ENCODE results near the gene PALD1. TPM values are rescaled to one million over a fixed set of nuclear protein-coding genes. Genes with fewer than 3 reads are reported as not detected.

Gene PALD1
- total RNA-seq, 1 donor from 2014 or later, result 9.6 TPM

DNA sequence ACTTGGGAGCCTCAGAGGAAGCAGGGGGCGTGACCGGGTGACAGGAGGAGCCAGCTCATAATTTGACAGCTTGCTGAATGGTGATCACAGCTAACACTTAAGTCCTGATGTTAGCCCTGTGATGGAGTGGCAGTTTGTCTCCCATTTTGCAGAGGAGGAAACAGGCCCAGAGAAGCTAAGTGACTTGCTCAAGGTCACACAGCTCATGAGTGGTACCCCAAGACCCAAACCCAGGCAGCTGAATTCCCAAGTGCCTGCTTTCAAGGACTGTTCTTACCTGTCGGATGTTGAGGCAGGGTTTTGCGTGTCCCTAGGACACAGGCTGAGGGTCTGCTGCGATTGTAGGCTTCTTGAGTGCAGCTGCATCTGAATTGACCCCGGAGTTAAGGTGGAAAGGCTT lies 51.7 kb downstream of the PALD1 start:
- Mint-ChIP-seq H3K36me3 (no peaks in the 10 kb centered on the region), H3K4me3 (peak overlapping the region; percentile 33), H3K27ac (no peak overlapping the region), H3K9me3 (peaks cover 2% of the 10 kb centered on the region), H3K27me3 (ENCODE audit: insufficient read depth, low read depth) (peaks cover 7% of the 10 kb centered on the region), H3K4me1 (peaks cover 6% of the 10 kb centered on the region)
- Histone ChIP-seq H3K79me2 (ENCODE audit: low read depth) (no peaks in the 10 kb centered on the region), H4K20me1 (ENCODE audit: low read depth) (no peaks in the 10 kb centered on the region), H3K27ac (no peak overlapping the region), H3K4me1 (no peaks in the 10 kb centered on the region), H3K4me2 (no peak overlapping the region), H3K4me3 (no peak overlapping the region), H3K36me3 (no peaks in the 10 kb centered on the region), H3F3A (ENCODE audit: low read depth) (peaks cover 6% of the 10 kb centered on the region), H3K27me3 (no peaks in the 10 kb centered on the region), H3K9me3 (ENCODE audit: low read depth) (no peaks in the 10 kb centered on the region), H2AFZ (replicated peaks) (no peak overlapping the region), H3K9ac (no peak overlapping the region)
- DNase-seq (ENCODE audit: low spot score), result no peak
- TF ChIP-seq EZH2phosphoT487 (IDR thresholded peaks at IDR 0.05), result no peak
- TF ChIP-seq, protein P1, sequence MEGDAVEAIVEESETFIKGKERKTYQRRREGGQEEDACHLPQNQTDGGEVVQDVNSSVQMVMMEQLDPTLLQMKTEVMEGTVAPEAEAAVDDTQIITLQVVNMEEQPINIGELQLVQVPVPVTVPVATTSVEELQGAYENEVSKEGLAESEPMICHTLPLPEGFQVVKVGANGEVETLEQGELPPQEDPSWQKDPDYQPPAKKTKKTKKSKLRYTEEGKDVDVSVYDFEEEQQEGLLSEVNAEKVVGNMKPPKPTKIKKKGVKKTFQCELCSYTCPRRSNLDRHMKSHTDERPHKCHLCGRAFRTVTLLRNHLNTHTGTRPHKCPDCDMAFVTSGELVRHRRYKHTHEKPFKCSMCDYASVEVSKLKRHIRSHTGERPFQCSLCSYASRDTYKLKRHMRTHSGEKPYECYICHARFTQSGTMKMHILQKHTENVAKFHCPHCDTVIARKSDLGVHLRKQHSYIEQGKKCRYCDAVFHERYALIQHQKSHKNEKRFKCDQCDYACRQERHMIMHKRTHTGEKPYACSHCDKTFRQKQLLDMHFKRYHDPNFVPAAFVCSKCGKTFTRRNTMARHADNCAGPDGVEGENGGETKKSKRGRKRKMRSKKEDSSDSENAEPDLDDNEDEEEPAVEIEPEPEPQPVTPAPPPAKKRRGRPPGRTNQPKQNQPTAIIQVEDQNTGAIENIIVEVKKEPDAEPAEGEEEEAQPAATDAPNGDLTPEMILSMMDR (IDR thresholded peaks at IDR 0.05), result no peak
- TF ChIP-seq EZH2 (IDR thresholded peaks at IDR 0.05), result no peak

DNA sequence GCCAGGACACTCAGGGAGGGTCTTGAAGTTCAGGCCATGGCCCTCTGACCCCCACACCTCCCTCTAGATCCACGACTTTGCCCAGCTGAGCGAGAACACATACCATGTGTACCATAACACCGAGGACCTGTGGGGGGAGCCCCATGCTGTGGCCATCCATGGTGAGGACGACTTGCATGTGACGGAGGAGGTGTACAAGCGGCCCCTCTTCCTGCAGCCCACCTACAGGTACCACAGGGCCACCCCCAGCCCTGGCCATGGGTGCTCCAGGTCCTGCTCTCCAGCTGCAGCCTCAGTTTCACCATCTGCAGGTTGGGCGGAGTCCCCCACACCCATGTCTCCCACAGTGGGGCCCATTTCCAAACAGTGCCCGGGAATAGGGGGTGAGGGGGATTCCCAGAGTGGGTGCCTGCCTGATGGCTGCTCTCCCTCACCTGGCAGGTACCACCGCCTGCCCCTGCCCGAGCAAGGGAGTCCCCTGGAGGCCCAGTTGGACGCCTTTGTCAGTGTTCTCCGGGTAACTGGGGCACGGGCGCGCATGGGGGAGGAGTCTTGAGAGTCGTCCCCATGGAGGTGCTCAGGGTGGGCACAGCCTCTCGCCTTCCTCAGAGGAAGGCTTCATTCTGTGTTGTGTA lies 54.1 kb downstream of the PALD1 start:
- peaks cover 17% of the 10 kb centered on the region for H3K4me1 Mint-ChIP-seq
- Histone ChIP-seq H3K4me1 (peaks cover 17% of the 10 kb centered on the region), H3F3A (ENCODE audit: low read depth) (peaks cover 18% of the 10 kb centered on the region), H3K36me3 (no peaks in the 10 kb centered on the region), H2AFZ (replicated peaks) (no peak overlapping the region), H3K27ac (no peak overlapping the region), H3K4me3 (no peak overlapping the region), H4K20me1 (ENCODE audit: low read depth) (no peaks in the 10 kb centered on the region), H3K79me2 (ENCODE audit: low read depth) (no peaks in the 10 kb centered on the region), H3K9ac (no peak overlapping the region), H3K27me3 (no peaks in the 10 kb centered on the region), H3K9me3 (ENCODE audit: low read depth) (no peaks in the 10 kb centered on the region), H3K4me2 (no peak overlapping the region)
- peaks cover 7% of the 10 kb centered on the region for H3K27me3 Mint-ChIP-seq (ENCODE audit: insufficient read depth, low read depth)
- no peaks in the 10 kb centered on the region for H3K36me3 Mint-ChIP-seq
- no peak for TF ChIP-seq EZH2 (IDR thresholded peaks at IDR 0.05)
- TF ChIP-seq EZH2phosphoT487 (IDR thresholded peaks at IDR 0.05), result no peak
- TF ChIP-seq, protein P1 (IDR thresholded peaks at IDR 0.05), result no peak
- DNase-seq (ENCODE audit: low spot score), result no peak
- H3K9me3 Mint-ChIP-seq, result peaks cover 2% of the 10 kb centered on the region
- no peak overlapping the region for H3K4me3 Mint-ChIP-seq
- H3K27ac Mint-ChIP-seq, result no peak overlapping the region

DNA sequence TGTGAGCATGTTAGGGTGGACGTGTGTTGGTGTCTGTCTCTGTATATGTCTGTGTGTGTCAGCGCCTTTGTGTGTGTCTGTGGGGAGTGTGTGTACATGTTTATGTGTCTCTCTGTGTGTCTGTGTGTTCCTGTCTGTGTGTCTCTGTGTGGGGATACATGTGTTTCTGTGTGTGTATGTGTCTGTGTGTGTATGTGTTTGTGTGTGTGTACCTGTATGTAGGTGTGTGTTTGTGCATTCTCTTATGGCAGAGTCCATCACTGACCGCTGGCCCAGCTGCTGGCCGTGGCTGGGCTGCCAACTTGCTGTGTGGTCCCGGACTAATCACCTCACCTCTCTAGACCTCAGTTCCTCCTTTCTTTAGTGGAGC lies 54.6 kb downstream of the PALD1 start:
- no peak overlapping the region for H3K9ac ChIP-seq
- no peak overlapping the region for H3K4me3 Mint-ChIP-seq
- no peaks in the 10 kb centered on the region for H3K79me2 ChIP-seq (ENCODE audit: low read depth)
- no peak overlapping the region for H3K27ac Mint-ChIP-seq
- H3F3A ChIP-seq (ENCODE audit: low read depth), result peaks cover 18% of the 10 kb centered on the region
- no peak overlapping the region for H3K4me3 ChIP-seq
- H3K36me3 Mint-ChIP-seq, result no peaks in the 10 kb centered on the region
- no peak for DNase-seq (ENCODE audit: low spot score)
- H3K27me3 Mint-ChIP-seq (ENCODE audit: insufficient read depth, low read depth), result peaks cover 7% of the 10 kb centered on the region
- no peaks in the 10 kb centered on the region for H4K20me1 ChIP-seq (ENCODE audit: low read depth)
- TF ChIP-seq EZH2 (IDR thresholded peaks at IDR 0.05) (no peak), EZH2phosphoT487 (IDR thresholded peaks at IDR 0.05) (no peak)
- TF ChIP-seq, protein P1 (IDR thresholded peaks at IDR 0.05), result no peak
- H3K4me2 ChIP-seq, result no peak overlapping the region
- H3K4me1 Mint-ChIP-seq, result peaks cover 17% of the 10 kb centered on the region
- no peak overlapping the region for H2AFZ ChIP-seq (replicated peaks)
- H3K4me1 ChIP-seq, result peaks cover 17% of the 10 kb centered on the region
- H3K27ac ChIP-seq, result no peak overlapping the region
- no peaks in the 10 kb centered on the region for H3K36me3 ChIP-seq
- peaks cover 2% of the 10 kb centered on the region for H3K9me3 Mint-ChIP-seq
- no peaks in the 10 kb centered on the region for H3K27me3 ChIP-seq
- H3K9me3 ChIP-seq (ENCODE audit: low read depth), result no peaks in the 10 kb centered on the region

All from neural progenitor cell (in vitro differentiated cells).